Measurements from ENCODE around the gene CYBRD1. TPM values are rescaled to one million over a fixed set of nuclear protein-coding genes. Genes with fewer than 3 reads are reported as not detected.

The CYBRD1 gene
- total and polyA plus RNA-seq, 8 donors: 72.8 to 116 (median 88.1) TPM

GRCh38 chr2:171579481-171579880 lies 57.2 kb downstream of the CYBRD1 start:
- TF ChIP-seq CTCF (IDR thresholded peaks at IDR 0.05): no peak
- DNase-seq (no peak), ATAC-seq (no peak)
- Histone ChIP-seq H3K4me3 (no peak overlapping the region), H3K9me3 (no peaks in the 10 kb centered on the region), H3K27ac (no peak overlapping the region), H3K4me1 (no peaks in the 10 kb centered on the region), H3K27me3 (no peaks in the 10 kb centered on the region), H3K36me3 (no peaks in the 10 kb centered on the region)
- intact Hi-C loops (cut with DNase I): loop anchor here in 1 of 2 donors (10.0 kb wide), 1 partner anchor 535 kb away; no protein-coding TSS in a partner anchor

GRCh38 chr2:171583566-171583965 lies 61.3 kb downstream of the CYBRD1 start:
- Histone ChIP-seq H3K27ac (no peak overlapping the region), H3K4me1 (no peaks in the 10 kb centered on the region), H3K4me3 (no peak overlapping the region), H3K27me3 (no peaks in the 10 kb centered on the region), H3K9me3 (no peaks in the 10 kb centered on the region), H3K36me3 (no peaks in the 10 kb centered on the region)
- intact Hi-C loops (cut with DNase I): no loop called here
- no peak for TF ChIP-seq CTCF (IDR thresholded peaks at IDR 0.05)
- ATAC-seq (no peak), DNase-seq (no peak)

GRCh38 chr2:171584001-171584400 lies 61.7 kb downstream of the CYBRD1 start:
- Histone ChIP-seq H3K9me3 (no peaks in the 10 kb centered on the region), H3K4me1 (no peaks in the 10 kb centered on the region), H3K27ac (no peak overlapping the region), H3K36me3 (no peaks in the 10 kb centered on the region), H3K27me3 (no peaks in the 10 kb centered on the region), H3K4me3 (no peak overlapping the region)
- TF ChIP-seq CTCF (IDR thresholded peaks at IDR 0.05): no peak
- ATAC-seq (no peak), DNase-seq (peak in 1 of 4 donors; percentile 23)
- intact Hi-C loops (cut with DNase I): no loop called here

- Histone ChIP-seq H3K4me1 (no peaks in the 10 kb centered on the region), H3K4me3 (no peak overlapping the region), H3K27ac (no peak overlapping the region), H3K27me3 (peaks cover 0 to 9% of the 10 kb centered on the region in 2 donors), H3K9me3 (peaks cover 0 to 5% of the 10 kb centered on the region in 2 donors), H3K36me3 (no peaks in the 10 kb centered on the region)
- ATAC-seq: no peak
- TF ChIP-seq CTCF (IDR thresholded peaks at IDR 0.05): no peak
- intact Hi-C loops (cut with DNase I): no loop called here
- DNase-seq: no peak
Measured at GRCh38 chr2:171587132-171587531, 64.9 kb downstream of the CYBRD1 start.

- TF ChIP-seq CTCF (IDR thresholded peaks at IDR 0.05): no peak
- no peak overlapping the region for H3K27ac ChIP-seq
- peaks cover 0 to 5% of the 10 kb centered on the region in 2 donors for H3K9me3 ChIP-seq
- no peaks in the 10 kb centered on the region for H3K4me1 ChIP-seq
- intact Hi-C loops (cut with DNase I): no loop called here
- no peak overlapping the region for H3K4me3 ChIP-seq
- ATAC-seq: no peak
- no peak for DNase-seq
- peaks cover 0 to 9% of the 10 kb centered on the region in 2 donors for H3K27me3 ChIP-seq
- H3K36me3 ChIP-seq: no peaks in the 10 kb centered on the region
Measured at GRCh38 chr2:171587567-171587966, 65.3 kb downstream of the CYBRD1 start.

Data from left lung (tissue), 10 donors.